Activated T-helper 2 cell treated with anti-CD3 and anti-CD28 coated beads, Interferon-gamma antibody, Interleukin-2, Interleukin-4, amounts not matched to agents 10 μg/mL and 5 μg/mL and 100 μg/mL, durations not matched to agents 14 hours and 24 hours and 36 hours (primary cell): ENCODE measurements around the gene CCNL2. TPM values are rescaled to one million over a fixed set of nuclear protein-coding genes. Genes with fewer than 3 reads are reported as not detected.
"Not testable (repeated sequence)": the region's sequence is repeated elsewhere in the genome, so short reads cannot be mapped to it uniquely, and the experiment has no call there.

Experiments used
- DNase-seq: peaks from one replicate; pipeline ENCODE4 v3.0.0; 2021; ENCODE audit warnings: low spot score
- H3K27ac Mint-ChIP-seq: one replicate; pipeline ENCODE4 v1.8.0; 2021; ENCODE audit warnings: mixed read lengths
- H3K27me3 Mint-ChIP-seq: one replicate; pipeline ENCODE4 v1.8.0; 2021; ENCODE audit warnings: low read depth, mixed read lengths
- H3K36me3 Mint-ChIP-seq: one replicate; pipeline ENCODE4 v1.8.0; 2021; ENCODE audit warnings: low read depth, mixed read lengths
- H3K4me1 Mint-ChIP-seq: one replicate; pipeline ENCODE4 v1.8.0; 2021; ENCODE audit warnings: low read depth, mixed read lengths
- H3K4me3 Mint-ChIP-seq: one replicate; pipeline ENCODE4 v1.8.0; 2021; ENCODE audit warnings: low read depth, mild to moderate bottlenecking, moderate library complexity, mixed read lengths
- H3K9me3 Mint-ChIP-seq: one replicate; pipeline ENCODE4 v1.8.0; 2021; ENCODE audit warnings: mixed read lengths
- intact Hi-C: fragments of 100-400 bp; cut with micrococcal nuclease; formaldehyde crosslinking; loops from one replicate; pipeline ENCODE4 v1.15.1; 2023
- total RNA-seq: library from RNA; stranded (reverse); gene quantifications from 2 replicates; pipeline ENCODE4 v1.2.3, GENCODE V29; 2022

The CCNL2 gene
- total RNA-seq, 1 donor from 2014 or later, result 123 TPM

GRCh38 chr1:1428967-1429366 is 29.8 kb upstream of the CCNL2 start:
- H3K4me3 Mint-ChIP-seq, H3K36me3 Mint-ChIP-seq, DNase-seq, H3K9me3 Mint-ChIP-seq, H3K4me1 Mint-ChIP-seq, H3K27ac Mint-ChIP-seq, intact Hi-C loops: not testable (repeated sequence)
- peaks cover 22% of the 10 kb centered on the region for H3K27me3 Mint-ChIP-seq

DNA sequence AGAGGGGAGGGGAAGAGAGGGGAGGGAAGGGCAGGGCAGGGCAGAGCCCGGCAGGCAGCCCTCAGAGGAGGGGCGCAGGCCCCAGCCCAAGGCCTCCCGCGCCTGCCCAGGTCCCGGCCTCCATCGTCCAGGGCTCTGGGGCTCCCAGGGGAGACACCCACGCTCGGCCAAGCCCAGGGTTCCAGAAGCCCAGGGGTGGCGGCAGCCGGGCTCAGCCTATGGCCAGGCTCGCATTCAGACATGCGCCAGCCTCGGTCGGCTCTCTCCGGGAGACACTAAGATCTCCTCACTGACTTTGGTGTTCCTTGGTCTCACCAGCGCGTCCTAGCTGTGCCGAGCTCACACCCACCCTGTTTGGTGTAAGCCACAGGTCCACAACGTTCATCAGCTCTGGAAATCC is 29.0 kb upstream of the CCNL2 start:
- no peaks in the 10 kb centered on the region for H3K9me3 Mint-ChIP-seq
- peak overlapping the region; percentile 27 for H3K4me3 Mint-ChIP-seq
- no peak for DNase-seq
- H3K27ac Mint-ChIP-seq, result no peak overlapping the region
- no peaks in the 10 kb centered on the region for H3K36me3 Mint-ChIP-seq
- no peaks in the 10 kb centered on the region for H3K4me1 Mint-ChIP-seq
- H3K27me3 Mint-ChIP-seq, result peaks cover 22% of the 10 kb centered on the region
- intact Hi-C loops, result no loop called here

- intact Hi-C loops, result no loop called here
- Mint-ChIP-seq H3K27ac (no peak overlapping the region), H3K36me3 (no peaks in the 10 kb centered on the region), H3K27me3 (peaks cover 22% of the 10 kb centered on the region), H3K9me3 (no peaks in the 10 kb centered on the region), H3K4me1 (peaks cover 2% of the 10 kb centered on the region), H3K4me3 (no peak overlapping the region)
- no peak for DNase-seq
These were observed 28.6 kb upstream of the CCNL2 start for GRCh38 chr1:1427820-1428148.

DNA sequence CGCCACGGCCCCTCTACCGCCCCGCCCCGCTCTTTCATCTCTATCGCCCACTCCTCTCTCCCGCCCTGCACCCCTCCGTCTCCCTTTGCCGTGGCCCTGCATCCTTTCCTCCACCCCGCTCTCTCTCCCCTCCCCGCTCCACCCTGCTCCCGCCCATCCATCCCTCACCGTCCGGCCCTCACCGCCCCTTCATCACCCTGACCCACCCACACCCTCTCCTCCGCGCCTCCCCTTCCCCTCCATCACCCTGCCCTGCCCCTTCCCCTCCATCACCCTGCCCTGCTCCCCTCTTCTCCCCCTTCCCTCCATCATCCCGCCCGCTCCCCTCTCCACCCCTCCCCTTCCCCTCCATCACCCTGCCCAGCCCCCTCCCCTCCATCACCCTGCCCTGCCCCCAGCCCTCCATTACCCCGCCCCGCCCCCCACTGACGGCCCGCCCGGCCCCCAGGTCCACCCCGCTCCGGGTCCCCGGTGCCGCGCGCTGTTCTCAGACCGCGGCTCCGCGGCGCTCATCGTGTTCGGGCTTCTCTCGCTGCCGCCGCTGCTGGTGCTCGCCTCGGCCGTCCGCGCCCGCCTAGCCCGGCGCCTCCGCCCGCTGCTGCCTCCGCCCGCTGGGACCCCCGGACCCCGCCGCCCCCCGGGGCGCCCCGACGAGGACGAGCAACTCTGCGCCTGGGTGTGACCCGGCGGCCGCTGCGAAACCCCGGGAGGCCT is 28.1 kb upstream of the CCNL2 start:
- H3K27ac Mint-ChIP-seq, result no peak overlapping the region
- intact Hi-C loops, result no loop called here
- no peak for DNase-seq
- no peaks in the 10 kb centered on the region for H3K9me3 Mint-ChIP-seq
- H3K4me1 Mint-ChIP-seq, result peaks cover 4% of the 10 kb centered on the region
- no peaks in the 10 kb centered on the region for H3K36me3 Mint-ChIP-seq
- peaks cover 22% of the 10 kb centered on the region for H3K27me3 Mint-ChIP-seq
- no peak overlapping the region for H3K4me3 Mint-ChIP-seq

- intact Hi-C loops, result no loop called here
- no peak overlapping the region for H3K4me3 Mint-ChIP-seq
- H3K27ac Mint-ChIP-seq, result no peak overlapping the region
- no peaks in the 10 kb centered on the region for H3K9me3 Mint-ChIP-seq
- H3K27me3 Mint-ChIP-seq, result peaks cover 22% of the 10 kb centered on the region
- no peak for DNase-seq
- H3K4me1 Mint-ChIP-seq, result peaks cover 4% of the 10 kb centered on the region
- H3K36me3 Mint-ChIP-seq, result no peaks in the 10 kb centered on the region
These were observed 27.5 kb upstream of the CCNL2 start for GRCh38 chr1:1426496-1427105.

GRCh38 chr1:1425753-1426495 is 26.8 kb upstream of the CCNL2 start:
- no peak for DNase-seq
- intact Hi-C loops, result no loop called here
- H3K27ac Mint-ChIP-seq, result no peak overlapping the region
- H3K27me3 Mint-ChIP-seq, result peaks cover 22% of the 10 kb centered on the region
- H3K36me3 Mint-ChIP-seq, result no peaks in the 10 kb centered on the region
- no peak overlapping the region for H3K4me3 Mint-ChIP-seq
- H3K9me3 Mint-ChIP-seq, result no peaks in the 10 kb centered on the region
- peaks cover 4% of the 10 kb centered on the region for H3K4me1 Mint-ChIP-seq

GRCh38 chr1:1425426-1425752 is 26.3 kb upstream of the CCNL2 start:
- Mint-ChIP-seq H3K27me3 (peaks cover 22% of the 10 kb centered on the region), H3K4me3 (no peak overlapping the region), H3K27ac (no peak overlapping the region), H3K4me1 (peaks cover 4% of the 10 kb centered on the region), H3K36me3 (no peaks in the 10 kb centered on the region), H3K9me3 (no peaks in the 10 kb centered on the region)
- intact Hi-C loops, result no loop called here
- DNase-seq, result no peak

DNA sequence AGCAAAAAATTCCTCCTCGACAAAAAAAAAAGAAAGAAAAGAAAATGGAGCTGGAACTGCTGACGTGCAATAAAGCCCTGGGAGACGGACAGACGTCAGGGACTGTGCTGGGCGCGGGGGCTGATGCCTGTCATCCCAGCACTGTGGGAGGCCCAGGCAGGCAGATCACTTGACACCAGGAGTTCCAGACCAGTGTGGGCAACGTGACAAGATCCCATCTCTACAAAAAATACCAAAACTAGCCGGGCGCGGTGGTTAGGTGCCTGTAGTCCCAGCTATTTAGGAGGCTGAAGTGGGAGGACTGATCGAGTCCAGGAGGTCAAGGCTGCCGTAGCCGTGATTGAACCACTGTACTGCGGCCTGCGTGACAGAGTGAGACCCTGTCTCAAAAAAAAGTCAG is 25.6 kb upstream of the CCNL2 start:
- Mint-ChIP-seq H3K9me3 (no peaks in the 10 kb centered on the region), H3K4me1 (peaks cover 4% of the 10 kb centered on the region), H3K27ac (no peak overlapping the region), H3K36me3 (no peaks in the 10 kb centered on the region), H3K27me3 (peaks cover 17% of the 10 kb centered on the region), H3K4me3 (no peak overlapping the region)
- intact Hi-C loops, result no loop called here
- no peak for DNase-seq

- H3K27me3 Mint-ChIP-seq, result peaks cover 11% of the 10 kb centered on the region
- no peaks in the 10 kb centered on the region for H3K36me3 Mint-ChIP-seq
- intact Hi-C loops, result no loop called here
- peaks cover 4% of the 10 kb centered on the region for H3K4me1 Mint-ChIP-seq
- no peak for DNase-seq
- H3K27ac Mint-ChIP-seq, result no peak overlapping the region
- no peak overlapping the region for H3K4me3 Mint-ChIP-seq
- H3K9me3 Mint-ChIP-seq, result no peaks in the 10 kb centered on the region
These were observed 24.1 kb upstream of the CCNL2 start for GRCh38 chr1:1423245-1423597.

DNA sequence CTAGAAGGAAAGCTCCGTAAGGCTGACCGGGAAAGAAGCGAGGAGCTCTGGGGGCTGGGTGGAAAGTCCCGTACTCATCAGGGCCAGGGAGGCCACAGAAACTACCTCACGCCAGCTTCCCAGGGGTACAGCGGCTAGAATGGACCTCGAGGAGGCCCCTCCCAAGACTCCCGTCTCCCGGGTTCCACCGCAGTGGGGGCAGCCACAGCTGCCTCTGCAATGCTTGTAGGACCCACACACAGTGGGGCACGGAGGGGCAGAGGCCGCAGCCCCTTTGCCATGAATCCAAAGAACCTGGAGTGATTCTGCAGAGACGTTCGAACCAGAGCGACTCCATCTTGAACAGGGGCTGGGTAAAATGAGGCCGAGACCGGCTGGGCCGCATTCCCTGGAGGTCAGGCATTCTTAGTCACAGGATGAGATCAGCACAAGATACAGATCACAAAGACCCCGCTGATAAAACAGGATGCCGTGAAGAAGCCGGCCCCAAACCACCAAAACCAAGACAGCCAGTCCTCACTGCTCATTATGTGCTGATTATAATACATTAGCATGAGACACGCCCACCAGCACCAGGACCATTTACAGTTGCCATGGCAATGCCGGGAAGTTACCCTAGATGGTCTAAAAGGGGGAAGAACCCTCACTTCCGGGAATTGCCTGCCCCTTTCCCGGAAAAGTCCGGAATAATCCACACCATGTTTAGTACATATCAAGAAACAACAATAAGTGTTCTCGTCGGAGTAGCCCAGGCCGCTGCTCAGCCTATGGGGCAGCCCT is 23.5 kb upstream of the CCNL2 start:
- Mint-ChIP-seq H3K36me3 (no peaks in the 10 kb centered on the region), H3K9me3 (no peaks in the 10 kb centered on the region)
- DNase-seq, result no peak

DNA sequence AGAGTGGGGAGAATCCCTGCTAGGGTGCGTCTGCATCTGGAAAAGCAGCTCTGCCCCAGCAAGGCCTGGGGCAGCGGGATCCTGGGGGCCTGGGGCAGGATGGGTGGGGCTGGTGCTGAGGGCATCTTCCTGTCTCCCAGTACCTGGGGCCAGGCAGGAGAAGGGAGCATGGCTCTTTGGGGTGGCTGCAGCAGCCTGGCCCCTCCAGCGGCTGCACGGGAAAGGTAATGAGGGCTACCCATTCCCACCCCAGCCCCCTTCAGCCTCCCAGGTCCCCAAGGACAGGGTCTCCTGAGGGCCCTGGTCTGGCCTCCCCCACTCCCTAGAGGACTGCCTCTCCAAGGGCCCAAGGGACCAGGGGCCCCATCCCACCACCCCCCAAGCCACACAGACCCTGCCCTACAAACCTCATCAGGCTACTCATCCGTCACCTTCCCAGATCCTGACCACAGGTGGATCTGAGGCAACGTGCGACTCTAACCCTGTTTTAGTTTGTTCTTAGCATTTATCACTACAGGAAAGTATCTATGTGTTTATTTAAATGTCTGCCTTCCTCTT is 22.9 kb upstream of the CCNL2 start:
- intact Hi-C loops, result no loop called here
- peaks cover 8% of the 10 kb centered on the region for H3K4me1 Mint-ChIP-seq
- DNase-seq, result no peak
- no peak overlapping the region for H3K27ac Mint-ChIP-seq
- H3K36me3 Mint-ChIP-seq, result no peaks in the 10 kb centered on the region
- peaks cover 11% of the 10 kb centered on the region for H3K27me3 Mint-ChIP-seq
- no peaks in the 10 kb centered on the region for H3K9me3 Mint-ChIP-seq
- no peak overlapping the region for H3K4me3 Mint-ChIP-seq

More for the DNA sequence above, 23.5 kb upstream of the CCNL2 start:
- Mint-ChIP-seq H3K4me1 (peaks cover 7% of the 10 kb centered on the region), H3K4me3 (no peak overlapping the region), H3K27me3 (peaks cover 11% of the 10 kb centered on the region), H3K27ac (no peak overlapping the region)
- intact Hi-C loops, result no loop called here

GRCh38 chr1:1421147-1421906 is 22.2 kb upstream of the CCNL2 start, which contains the start of gene ANKRD65:
TSS of gene ANKRD65 (minus strand) at chr1:1421276. CDS start at chr1:1421005, 271 bp downstream.
- Mint-ChIP-seq H3K4me1 (peaks cover 8% of the 10 kb centered on the region), H3K27ac (no peak within 1 kb of the TSS), H3K36me3 (no peaks in the 10 kb centered on the region), H3K27me3 (peaks cover 11% of the 10 kb centered on the region), H3K9me3 (no peaks in the 10 kb centered on the region), H3K4me3 (no peak within 1 kb of the TSS)
- DNase-seq, result no peak
- intact Hi-C loops, result no loop called here
